ENCODE measurements around the gene FEV.

DNA sequence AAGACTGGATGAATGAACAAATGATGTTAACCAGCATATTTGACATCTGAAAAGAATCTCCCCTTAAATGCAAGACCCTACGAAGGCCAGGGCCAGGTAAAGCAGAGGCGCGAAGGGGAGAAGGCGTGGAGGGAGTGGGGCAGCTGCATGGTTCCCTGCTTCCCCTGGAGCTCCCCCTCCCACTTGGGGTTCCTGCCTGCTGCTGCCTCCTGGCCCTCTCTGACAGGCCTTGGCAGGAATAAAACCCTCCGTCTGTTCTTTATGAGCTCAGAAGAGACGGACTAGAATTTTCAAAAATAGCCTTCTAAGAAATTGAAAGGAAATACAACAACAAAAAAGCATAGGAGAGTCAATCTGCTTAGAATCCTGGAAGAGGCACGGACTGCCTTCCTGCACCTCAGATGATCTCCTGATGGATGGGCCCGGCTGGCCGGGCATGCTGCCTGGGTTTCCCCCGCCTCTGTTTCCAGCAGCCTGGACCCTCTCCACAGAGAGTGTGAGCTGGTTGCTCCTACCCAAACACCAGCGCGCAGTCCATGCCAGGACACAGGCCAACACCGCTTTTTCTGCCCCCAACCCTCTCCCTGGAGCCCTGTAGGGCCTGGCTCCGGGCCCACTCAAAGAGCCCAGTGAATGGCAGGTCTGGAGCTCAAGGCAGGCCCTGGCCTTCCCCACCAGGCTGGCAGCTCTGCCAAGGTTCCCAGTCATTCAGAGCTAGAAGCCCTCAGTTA lies 32.4 kb upstream of the FEV start:
- TF ChIP-seq, protein P1, sequence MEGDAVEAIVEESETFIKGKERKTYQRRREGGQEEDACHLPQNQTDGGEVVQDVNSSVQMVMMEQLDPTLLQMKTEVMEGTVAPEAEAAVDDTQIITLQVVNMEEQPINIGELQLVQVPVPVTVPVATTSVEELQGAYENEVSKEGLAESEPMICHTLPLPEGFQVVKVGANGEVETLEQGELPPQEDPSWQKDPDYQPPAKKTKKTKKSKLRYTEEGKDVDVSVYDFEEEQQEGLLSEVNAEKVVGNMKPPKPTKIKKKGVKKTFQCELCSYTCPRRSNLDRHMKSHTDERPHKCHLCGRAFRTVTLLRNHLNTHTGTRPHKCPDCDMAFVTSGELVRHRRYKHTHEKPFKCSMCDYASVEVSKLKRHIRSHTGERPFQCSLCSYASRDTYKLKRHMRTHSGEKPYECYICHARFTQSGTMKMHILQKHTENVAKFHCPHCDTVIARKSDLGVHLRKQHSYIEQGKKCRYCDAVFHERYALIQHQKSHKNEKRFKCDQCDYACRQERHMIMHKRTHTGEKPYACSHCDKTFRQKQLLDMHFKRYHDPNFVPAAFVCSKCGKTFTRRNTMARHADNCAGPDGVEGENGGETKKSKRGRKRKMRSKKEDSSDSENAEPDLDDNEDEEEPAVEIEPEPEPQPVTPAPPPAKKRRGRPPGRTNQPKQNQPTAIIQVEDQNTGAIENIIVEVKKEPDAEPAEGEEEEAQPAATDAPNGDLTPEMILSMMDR (IDR thresholded peaks at IDR 0.05; ENCODE audit: low read depth, low read length), result no peak
- no peak for TF ChIP-seq POLR2A (IDR thresholded peaks at IDR 0.05; ENCODE audit: extremely low read depth, insufficient read length)
